Fibroblast of mammary gland (primary cell): ENCODE measurements around the gene PCGF3.

ENCODE experiments used
- DNase-seq: peaks from one replicate; pipeline ENCODE4 v3.0.0-alpha.2; 2010; ENCODE audit warnings: low read depth
- H3K4me3 ChIP-seq: 2 replicates; pipeline ENCODE4 v1.5.1; 2011; ENCODE audit warnings: low read depth, mild to moderate bottlenecking, low read length, moderate library complexity; ENCODE audit not compliant: control insufficient read depth
- TF ChIP-seq, protein P1 (sequence below): conservative IDR thresholded peaks from 2 replicates; pipeline ENCODE4 v1.5.1; 2011; ENCODE audit warnings: low read depth, low read length, inconsistent platforms; ENCODE audit not compliant: control insufficient read depth, insufficient read depth

Gene PCGF3

DNA sequence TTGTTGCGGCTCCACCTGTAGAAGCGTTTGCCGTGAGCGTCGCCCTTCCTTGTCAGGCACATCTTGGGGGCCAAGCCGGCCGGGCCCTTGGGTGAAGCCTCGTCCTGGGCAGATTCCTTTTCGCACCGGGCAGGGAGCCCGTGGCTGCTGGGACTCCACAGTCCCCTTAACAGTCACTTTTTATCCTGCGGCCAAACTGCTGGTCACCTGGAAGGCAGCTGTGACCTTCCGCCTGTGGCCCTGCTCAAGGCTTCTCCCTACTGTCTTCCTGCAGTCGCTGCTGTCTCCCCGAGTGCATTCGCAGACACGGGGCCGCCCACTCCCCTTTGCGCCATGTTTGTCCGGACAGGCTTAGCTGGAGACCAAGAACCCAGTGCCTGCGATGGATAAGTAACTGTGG is 55.0 kb downstream of the PCGF3 start:
- no peak for DNase-seq
- H3K4me3 ChIP-seq: no peak overlapping the region
- TF ChIP-seq, protein P1, sequence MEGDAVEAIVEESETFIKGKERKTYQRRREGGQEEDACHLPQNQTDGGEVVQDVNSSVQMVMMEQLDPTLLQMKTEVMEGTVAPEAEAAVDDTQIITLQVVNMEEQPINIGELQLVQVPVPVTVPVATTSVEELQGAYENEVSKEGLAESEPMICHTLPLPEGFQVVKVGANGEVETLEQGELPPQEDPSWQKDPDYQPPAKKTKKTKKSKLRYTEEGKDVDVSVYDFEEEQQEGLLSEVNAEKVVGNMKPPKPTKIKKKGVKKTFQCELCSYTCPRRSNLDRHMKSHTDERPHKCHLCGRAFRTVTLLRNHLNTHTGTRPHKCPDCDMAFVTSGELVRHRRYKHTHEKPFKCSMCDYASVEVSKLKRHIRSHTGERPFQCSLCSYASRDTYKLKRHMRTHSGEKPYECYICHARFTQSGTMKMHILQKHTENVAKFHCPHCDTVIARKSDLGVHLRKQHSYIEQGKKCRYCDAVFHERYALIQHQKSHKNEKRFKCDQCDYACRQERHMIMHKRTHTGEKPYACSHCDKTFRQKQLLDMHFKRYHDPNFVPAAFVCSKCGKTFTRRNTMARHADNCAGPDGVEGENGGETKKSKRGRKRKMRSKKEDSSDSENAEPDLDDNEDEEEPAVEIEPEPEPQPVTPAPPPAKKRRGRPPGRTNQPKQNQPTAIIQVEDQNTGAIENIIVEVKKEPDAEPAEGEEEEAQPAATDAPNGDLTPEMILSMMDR: no peak

DNA sequence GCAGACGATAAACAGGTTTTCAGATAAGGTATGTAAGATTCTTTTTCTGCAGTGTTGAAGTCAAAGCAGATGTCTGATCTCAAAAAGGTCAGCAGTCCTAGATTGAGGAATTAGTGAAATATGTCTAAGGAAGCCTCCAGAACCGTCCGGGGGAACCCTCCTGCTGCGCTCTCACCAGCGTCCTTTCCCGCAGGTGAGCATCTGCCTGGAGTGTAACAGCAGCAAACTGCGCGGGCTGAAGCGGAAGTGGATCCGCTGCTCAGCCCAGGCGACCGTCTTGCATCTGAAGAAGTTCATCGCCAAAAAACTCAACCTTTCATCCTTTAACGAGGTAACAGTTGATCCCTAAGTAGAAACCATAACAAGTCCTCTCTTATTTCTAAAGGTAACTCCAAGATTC is 55.5 kb downstream of the PCGF3 start:
- TF ChIP-seq, protein P1: no peak
- DNase-seq: no peak
- no peak overlapping the region for H3K4me3 ChIP-seq

DNA sequence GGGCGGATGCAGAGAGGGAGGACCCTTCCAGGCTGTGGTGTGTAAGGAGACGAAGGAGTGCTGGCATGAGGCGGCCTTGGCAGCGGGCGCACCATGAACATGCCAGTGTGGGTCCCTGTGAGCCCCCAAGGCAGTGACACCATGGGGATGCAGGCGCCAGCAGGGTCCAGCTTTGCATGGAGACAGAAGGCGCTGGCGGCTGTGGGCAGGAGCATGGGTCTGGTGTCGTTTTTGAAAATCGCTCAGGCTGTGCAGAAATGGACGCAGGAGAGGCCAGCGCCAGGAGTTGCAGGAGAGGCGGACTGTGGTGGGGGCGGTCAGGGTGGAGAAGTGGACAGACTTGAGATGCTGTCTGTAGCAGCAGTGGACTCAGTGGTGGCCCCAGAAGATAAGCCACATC is 56.1 kb downstream of the PCGF3 start:
- no peak overlapping the region for H3K4me3 ChIP-seq
- TF ChIP-seq, protein P1: no peak
- DNase-seq: no peak

DNA sequence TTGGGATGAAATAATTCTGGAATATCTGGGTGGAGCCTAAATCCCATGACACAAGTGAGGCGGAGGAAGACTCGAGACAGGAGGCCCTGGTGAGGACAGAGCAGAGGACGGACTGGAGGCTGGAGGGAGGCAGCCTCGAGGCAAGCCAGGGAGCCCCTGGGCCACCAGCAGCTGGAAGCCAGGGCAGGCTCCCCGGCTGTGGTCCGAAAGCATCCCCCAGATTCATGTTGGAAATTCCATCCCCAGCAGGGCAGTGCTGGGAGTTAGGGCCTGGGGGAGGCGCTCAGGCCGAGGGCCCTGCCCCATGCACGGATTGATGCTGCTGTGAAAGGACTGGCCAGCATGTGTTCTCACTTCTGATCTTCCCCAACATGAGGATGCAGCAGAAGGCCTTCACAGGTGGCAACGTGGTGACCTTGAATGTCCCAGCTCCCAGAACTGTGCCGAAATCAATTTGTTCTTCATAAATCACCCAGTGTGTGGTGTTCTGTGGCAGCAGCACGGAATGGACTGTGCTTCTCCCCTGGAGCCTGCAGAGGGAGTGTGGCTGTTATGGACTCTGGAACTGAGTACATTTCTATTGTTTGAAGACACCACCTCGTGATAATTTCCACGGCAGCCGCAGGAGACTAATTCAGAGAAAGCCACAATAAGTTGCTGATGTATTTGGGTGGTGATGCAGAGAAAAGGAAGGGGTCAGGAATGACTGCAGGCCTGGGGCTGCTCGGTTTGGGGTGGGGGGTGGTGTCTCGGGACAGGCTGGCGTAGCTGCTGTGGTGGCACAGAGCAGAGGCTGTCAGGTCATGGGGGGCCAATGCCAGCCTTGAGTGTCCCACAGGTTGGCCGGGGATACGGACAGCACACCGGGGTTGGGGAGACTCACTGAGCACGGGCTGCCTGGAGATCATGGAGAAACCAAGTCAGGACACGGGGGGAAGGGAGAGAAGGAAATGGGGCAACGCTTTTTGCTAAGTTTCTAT is 56.9 kb downstream of the PCGF3 start:
- DNase-seq: peak; percentile 27
- TF ChIP-seq, protein P1: peak; percentile 41
- no peak overlapping the region for H3K4me3 ChIP-seq

DNA sequence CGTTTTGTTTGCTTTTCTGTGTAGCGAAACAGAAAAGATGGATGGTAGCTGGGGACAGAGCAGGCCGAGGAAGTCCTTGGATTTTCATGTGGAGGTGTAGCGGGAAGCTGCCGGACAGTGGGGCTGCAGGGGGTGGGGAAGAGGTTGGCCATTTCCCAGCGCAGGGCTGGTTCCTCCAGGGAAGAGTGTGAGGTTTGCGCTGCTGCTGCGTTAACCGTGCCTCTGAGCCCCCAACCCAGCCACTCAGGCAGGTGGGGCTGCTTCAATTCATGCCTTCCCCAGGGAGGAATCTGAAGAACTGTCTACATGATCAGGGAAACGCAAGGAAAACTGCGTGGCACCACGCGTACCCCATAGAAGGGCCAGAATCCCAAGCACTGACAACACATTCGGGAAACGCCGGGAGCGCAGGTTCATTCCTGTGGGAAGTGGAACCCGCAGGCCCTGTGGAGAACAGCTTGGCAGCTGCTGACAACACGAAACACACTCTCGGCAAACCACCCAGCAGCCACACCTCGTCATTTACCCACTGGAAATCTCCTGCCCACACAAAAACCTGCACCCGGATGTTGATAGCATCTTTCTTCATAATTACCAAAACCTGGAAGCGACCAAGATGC is 57.7 kb downstream of the PCGF3 start:
- no peak for DNase-seq
- no peak overlapping the region for H3K4me3 ChIP-seq

DNA sequence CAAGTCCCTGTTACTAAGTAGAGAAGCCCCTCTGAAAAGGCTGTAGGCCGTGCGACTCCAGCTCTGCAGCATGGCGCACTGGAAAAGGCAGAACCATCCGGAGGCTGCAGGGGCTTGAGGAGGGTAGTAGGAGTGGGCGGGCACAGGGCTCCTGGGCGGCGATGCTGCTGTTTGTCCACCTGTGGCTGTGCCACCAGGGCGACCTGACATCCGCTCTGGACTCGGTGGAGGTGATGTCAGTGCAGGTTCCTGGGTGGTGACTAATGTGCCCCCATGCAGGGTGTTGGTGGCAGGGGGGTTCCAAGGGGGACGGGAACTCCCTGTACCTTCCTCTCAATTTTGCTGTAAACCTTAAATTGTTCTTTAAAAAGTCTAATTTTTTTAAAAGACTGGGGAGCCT is 58.3 kb downstream of the PCGF3 start:
- no peak for DNase-seq
- TF ChIP-seq, protein P1: no peak
- H3K4me3 ChIP-seq: no peak overlapping the region

More for the DNA sequence above, 57.7 kb downstream of the PCGF3 start:
- TF ChIP-seq, protein P1: no peak
